ENCODE results near the gene ING4. TPM values are rescaled to one million over a fixed set of nuclear protein-coding genes. Genes with fewer than 3 reads are reported as not detected.
A peak's percentile ranks its signal among the peaks of the same experiment; 100 is the strongest.
"Not testable (repeated sequence)": the region's sequence is repeated elsewhere in the genome, so short reads cannot be mapped to it uniquely, and the experiment has no call there.

The ING4 gene
- polyA plus RNA-seq (ENCODE audit: low read depth in 6 of 6), result 100 to 1,000 TPM in 4 of 6 donors, 10 to 100 TPM in 2; 93.5 to 139 (median 112) TPM

DNA sequence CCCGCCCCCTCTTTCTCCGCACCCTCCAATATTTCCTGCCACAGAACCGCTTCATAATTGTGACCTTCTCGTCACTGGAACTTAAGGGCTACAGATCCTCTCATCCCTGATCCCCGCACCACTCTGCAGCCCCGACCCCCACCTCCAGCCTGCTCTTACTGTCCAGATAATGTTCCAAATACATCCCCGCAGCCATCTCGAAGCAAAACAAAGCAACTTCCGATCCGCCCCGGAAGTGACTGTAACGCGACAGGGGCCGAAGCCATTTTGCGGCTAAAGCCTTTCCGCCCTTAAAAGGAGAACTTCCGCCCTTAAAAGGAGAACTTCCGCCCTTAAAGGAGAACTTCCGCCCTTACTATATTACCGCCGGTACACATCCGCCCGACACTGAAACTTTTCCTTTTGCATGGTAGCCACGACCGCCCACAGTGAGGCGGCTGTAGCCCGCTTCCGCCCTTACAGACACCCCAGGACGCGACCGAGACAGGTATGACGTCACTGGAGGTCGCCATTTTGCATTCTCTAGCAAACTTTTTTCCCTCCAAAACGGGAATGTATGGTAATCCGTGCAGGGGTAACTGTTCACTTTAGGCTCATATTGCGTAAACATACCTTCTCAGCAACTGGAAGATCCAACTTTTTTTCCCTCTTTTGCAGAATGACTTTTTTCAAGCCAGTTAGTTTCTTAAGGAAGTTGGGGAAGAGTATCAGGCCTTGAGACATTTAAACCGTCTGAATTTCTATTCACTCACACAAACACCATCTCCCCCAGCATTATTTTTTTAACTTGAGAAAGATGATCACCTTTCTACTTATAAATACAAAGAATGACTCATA is at the start of gene ING4:
ING4 (minus strand) TSS at position 214 of the 837 bp plus-strand sequence; CDS start at position 196, 18 bp downstream.
- Mint-ChIP-seq H3K4me3 (peak within 1 kb of the TSS; percentile 90 to 97 (median 96)), H3K27me3 (no peaks in the 10 kb centered on the region), H3K9me3 (peaks cover 0 to 2% (median 0%) of the 10 kb centered on the region in 7 donors), H3K4me1 (peaks cover 21 to 45% (median 37%) of the 10 kb centered on the region in 3 donors), H3K27ac (peak within 1 kb of the TSS; percentile 95 to 98 (median 96)), H3K36me3 (peaks cover 11% of the 10 kb centered on the region in 2 donors)
- ATAC-seq (ENCODE audit: low read depth in 2 of 2) (peak; percentile 98 to 99), DNase-seq (peak; percentile 96)

GRCh38 chr12:6708960-6709394 is 46.1 kb upstream of the ING4 start:
- no peak for DNase-seq
- no peak for ATAC-seq (ENCODE audit: low read depth in 2 of 2)
- Mint-ChIP-seq H3K9me3 (no peaks in the 10 kb centered on the region), H3K27ac (peak overlapping the region in 1 of 6 donors; percentile 13), H3K4me1 (peaks cover 0 to 8% (median 7%) of the 10 kb centered on the region in 3 donors), H3K4me3 (peak overlapping the region in 2 of 8 donors; percentile 45 to 53), H3K27me3 (peaks cover 23 to 45% (median 25%) of the 10 kb centered on the region in 3 donors), H3K36me3 (peaks cover 0 to 5% of the 10 kb centered on the region in 2 donors)

- not testable (repeated sequence) for H3K36me3 Mint-ChIP-seq; DNase-seq; H3K27ac Mint-ChIP-seq; H3K9me3 Mint-ChIP-seq; H3K4me3 Mint-ChIP-seq; ATAC-seq (ENCODE audit: low read depth in 2 of 2)
- Mint-ChIP-seq H3K4me1 (peaks cover 4 to 10% (median 8%) of the 10 kb centered on the region in 3 donors), H3K27me3 (peaks cover 28 to 51% (median 32%) of the 10 kb centered on the region in 3 donors)
Measured at GRCh38 chr12:6708351-6708750, 45.4 kb upstream of the ING4 start.

- Mint-ChIP-seq H3K27me3 (peaks cover 32 to 59% (median 45%) of the 10 kb centered on the region in 3 donors), H3K4me1 (peaks cover 26 to 28% (median 28%) of the 10 kb centered on the region in 3 donors), H3K9me3 (no peaks in the 10 kb centered on the region), H3K4me3 (peak overlapping the region in 5 of 8 donors; percentile 2 to 70 (median 61)), H3K36me3 (peaks cover 0 to 16% of the 10 kb centered on the region in 2 donors), H3K27ac (no peak overlapping the region)
- DNase-seq (no peak), ATAC-seq (ENCODE audit: low read depth in 2 of 2) (no peak)
Measured at GRCh38 chr12:6703631-6704030, 40.7 kb upstream of the ING4 start.

GRCh38 chr12:6701078-6701768 is 38.3 kb upstream of the ING4 start:
- Mint-ChIP-seq H3K27me3 (peaks cover 32 to 49% (median 45%) of the 10 kb centered on the region in 3 donors), H3K27ac (peak overlapping the region in 4 of 6 donors; percentile 27 to 91 (median 74)), H3K36me3 (peaks cover 0 to 16% of the 10 kb centered on the region in 2 donors), H3K9me3 (no peaks in the 10 kb centered on the region), H3K4me3 (peak overlapping the region; percentile 64 to 91 (median 82)), H3K4me1 (peaks cover 49 to 52% (median 51%) of the 10 kb centered on the region in 3 donors)
- ATAC-seq (ENCODE audit: low read depth in 2 of 2) (no peak), DNase-seq (no peak)

DNA sequence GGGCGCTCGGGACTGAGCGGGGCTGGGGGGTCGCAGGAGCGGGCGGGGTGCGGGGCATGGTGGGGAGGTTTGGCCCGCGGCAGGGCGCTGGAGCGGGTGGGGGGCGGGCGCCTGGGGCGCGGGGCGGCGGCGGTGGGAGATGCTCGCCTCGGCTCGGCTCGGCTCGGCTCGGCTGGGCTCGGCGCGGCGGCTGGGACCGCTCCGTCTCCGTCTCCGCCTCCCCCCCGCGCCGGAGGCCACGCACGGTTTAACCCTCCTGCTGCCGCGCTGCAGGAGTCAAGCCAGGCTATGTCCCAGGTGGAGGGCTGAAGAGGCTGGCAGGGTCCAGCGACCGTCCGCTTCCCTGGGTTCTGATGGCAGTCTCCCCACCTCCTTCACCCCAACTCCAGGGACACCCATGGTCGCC is 37.7 kb upstream of the ING4 start, which contains the start of gene PIANP:
PIANP (minus strand) TSS at position 170 of the 406 bp plus-strand sequence. CDS start 2,754 bp downstream, outside the sequence.
- Mint-ChIP-seq H3K4me3 (peak within 1 kb of the TSS; percentile 66 to 91 (median 84)), H3K9me3 (no peaks in the 10 kb centered on the region), H3K27ac (peak within 1 kb of the TSS; percentile 24 to 91 (median 74)), H3K4me1 (peaks cover 54 to 58% (median 57%) of the 10 kb centered on the region in 3 donors), H3K36me3 (peaks cover 0 to 16% of the 10 kb centered on the region in 2 donors), H3K27me3 (peaks cover 32 to 48% (median 45%) of the 10 kb centered on the region in 3 donors)
- peak; percentile 53 to 60 for ATAC-seq (ENCODE audit: low read depth in 2 of 2)
- peak; percentile 58 for DNase-seq

GRCh38 chr12:6699989-6700645 is 37.2 kb upstream of the ING4 start:
- Mint-ChIP-seq H3K4me3 (peak overlapping the region; percentile 62 to 88 (median 80)), H3K27me3 (peaks cover 29 to 43% (median 39%) of the 10 kb centered on the region in 3 donors), H3K9me3 (no peaks in the 10 kb centered on the region), H3K36me3 (peaks cover 0 to 16% of the 10 kb centered on the region in 2 donors), H3K27ac (peak overlapping the region in 3 of 6 donors; percentile 24 to 88 (median 38)), H3K4me1 (peaks cover 60 to 61% (median 60%) of the 10 kb centered on the region in 3 donors)
- DNase-seq (no peak), ATAC-seq (ENCODE audit: low read depth in 2 of 2) (peak in 1 of 2 donors; percentile 5)

GRCh38 chr12:6699259-6699988 is 36.5 kb upstream of the ING4 start:
- no peak for DNase-seq
- Mint-ChIP-seq H3K4me1 (peaks cover 63 to 67% (median 63%) of the 10 kb centered on the region in 3 donors), H3K9me3 (no peaks in the 10 kb centered on the region), H3K36me3 (peaks cover 0 to 16% of the 10 kb centered on the region in 2 donors), H3K27ac (peak overlapping the region in 5 of 6 donors; percentile 38 to 88 (median 82)), H3K4me3 (peak overlapping the region; percentile 62 to 88 (median 80)), H3K27me3 (peaks cover 24 to 36% (median 33%) of the 10 kb centered on the region in 3 donors)
- no peak for ATAC-seq (ENCODE audit: low read depth in 2 of 2)

DNA sequence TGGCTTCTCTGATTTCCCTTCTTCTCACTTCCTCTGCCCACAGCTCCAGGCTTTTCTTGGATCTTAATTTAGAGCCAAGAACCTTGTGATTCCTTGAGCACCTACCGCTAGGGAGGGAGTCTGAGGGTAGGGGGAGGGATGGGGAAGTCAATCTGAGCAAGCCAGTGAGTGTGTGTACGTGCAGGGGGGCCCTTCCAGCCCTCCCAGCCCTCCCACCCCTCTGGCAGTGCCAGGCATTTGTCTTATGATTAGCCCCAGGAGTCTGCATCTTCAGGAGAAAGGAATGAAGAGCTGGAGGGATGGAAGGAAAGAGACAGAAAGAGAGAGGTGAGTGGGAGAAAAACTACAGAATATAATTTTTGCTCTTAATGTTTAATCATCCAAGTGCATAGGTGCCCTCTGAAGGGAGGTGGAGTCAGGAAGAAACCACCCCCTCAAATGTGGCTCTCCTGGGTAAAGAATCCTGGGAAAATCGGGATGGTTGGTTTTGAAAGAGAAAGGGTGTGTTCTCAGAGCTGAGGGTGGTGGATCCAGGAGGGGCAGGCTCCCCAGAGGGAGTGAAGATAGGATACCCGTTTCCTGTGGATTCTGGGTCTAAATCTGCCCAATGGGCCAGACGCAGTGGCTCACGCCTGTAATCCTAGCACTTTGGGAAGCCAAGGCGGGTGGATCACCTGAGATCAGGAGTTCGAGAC is 35.6 kb upstream of the ING4 start:
- ATAC-seq (ENCODE audit: low read depth in 2 of 2) (no peak), DNase-seq (no peak)
- H3K9me3 Mint-ChIP-seq, result no peaks in the 10 kb centered on the region
- H3K27me3 Mint-ChIP-seq, result peaks cover 18 to 27% (median 23%) of the 10 kb centered on the region in 3 donors
- H3K4me1 Mint-ChIP-seq, result peaks cover 71 to 72% (median 71%) of the 10 kb centered on the region in 3 donors
- H3K36me3 Mint-ChIP-seq, result peaks cover 0 to 16% of the 10 kb centered on the region in 2 donors
- H3K27ac Mint-ChIP-seq, result peak overlapping the region in 4 of 6 donors; percentile 13 to 86 (median 45)
- H3K4me3 Mint-ChIP-seq, result peak overlapping the region in 7 of 8 donors; percentile 62 to 88 (median 79)

- peaks cover 70 to 72% (median 72%) of the 10 kb centered on the region in 3 donors for H3K4me1 Mint-ChIP-seq
- ATAC-seq (ENCODE audit: low read depth in 2 of 2), result no peak
- DNase-seq, result no peak
- peaks cover 0 to 15% of the 10 kb centered on the region in 2 donors for H3K36me3 Mint-ChIP-seq
- H3K4me3 Mint-ChIP-seq, result peak overlapping the region in 7 of 8 donors; percentile 45 to 88 (median 66)
- H3K9me3 Mint-ChIP-seq, result no peaks in the 10 kb centered on the region
- peaks cover 11 to 19% (median 16%) of the 10 kb centered on the region in 3 donors for H3K27me3 Mint-ChIP-seq
- peak overlapping the region in 5 of 6 donors; percentile 24 to 90 (median 60) for H3K27ac Mint-ChIP-seq
Measured at GRCh38 chr12:6697584-6698351, 34.8 kb upstream of the ING4 start.

Measured in naive B cell (primary cell).